Peyer's patch (tissue), 4 donors: ENCODE measurements around the gene MMP21. TPM values are rescaled to one million over a fixed set of nuclear protein-coding genes. Genes with fewer than 3 reads are reported as not detected.

Experiments used
- DNase-seq, 3 donors: peaks; one replicate each; pipeline ENCODE4 v3.0.0-alpha.2; 2017 to 2019
- H3K27ac ChIP-seq, 4 donors: fragments of 200-600 bp; sonication (generic); one replicate each; pipeline ENCODE4 v1.5.1; 2016 to 2019
- H3K27me3 ChIP-seq, 2 donors: fragments of 200-600 bp; sonication (generic); one replicate each; pipeline ENCODE4 v1.5.1; 2019
- H3K36me3 ChIP-seq, 3 donors: fragments of 200-600 bp; sonication (generic); one replicate each; pipeline ENCODE4 v1.5.1; 2016 to 2019
- H3K4me1 ChIP-seq, 4 donors: fragments of 200-600 bp; sonication (generic); one replicate each; pipeline ENCODE4 v1.5.1; 2016 to 2019
- H3K4me3 ChIP-seq, 4 donors: fragments of 200-600 bp; sonication (generic); 1 replicate in 3 of 4; 2 replicates in 1 of 4; pipeline ENCODE4 v1.5.1; 2016 to 2019; ENCODE audit warnings: mild to moderate bottlenecking in 1 of 4
- H3K9me3 ChIP-seq, 4 donors: fragments of 200-600 bp; sonication (generic); one replicate each; pipeline ENCODE4 v1.5.1; 2016 to 2019; ENCODE audit warnings: mild to moderate bottlenecking in 1 of 4
- POLR2A ChIP-seq, 2 donors: fragments of 450-650 bp; IDR thresholded peaks; one replicate each; pipeline ENCODE4 v1.5.1; 2017; ENCODE audit warnings: antibody characterized with exemption in 2 of 2, mild to moderate bottlenecking in 2 of 2, moderate library complexity in 2 of 2
- total RNA-seq, 4 donors: library from RNA; depleted of rRNA; stranded (reverse); fragments of >200 nt; gene quantifications; one replicate each; pipeline ENCODE4 v1.1.0, GENCODE V29; 2016
- TF ChIP-seq, protein P1 (sequence below), 6 experiments: fragments of 450-650 bp in 4 of 6; fragments of 200-600 bp in 2 of 6; sonication (generic) in 1 of 6; IDR thresholded peaks; one replicate each; pipeline ENCODE4 v1.5.1; 2017 to 2019; ENCODE audit warnings: antibody characterized with exemption in 6 of 6, mild to moderate bottlenecking in 3 of 6, moderate library complexity in 1 of 6

Gene MMP21
- total RNA-seq, 4 donors from 2014 or later: 1.2 to 2.5 TPM; not detected in 2

DNA sequence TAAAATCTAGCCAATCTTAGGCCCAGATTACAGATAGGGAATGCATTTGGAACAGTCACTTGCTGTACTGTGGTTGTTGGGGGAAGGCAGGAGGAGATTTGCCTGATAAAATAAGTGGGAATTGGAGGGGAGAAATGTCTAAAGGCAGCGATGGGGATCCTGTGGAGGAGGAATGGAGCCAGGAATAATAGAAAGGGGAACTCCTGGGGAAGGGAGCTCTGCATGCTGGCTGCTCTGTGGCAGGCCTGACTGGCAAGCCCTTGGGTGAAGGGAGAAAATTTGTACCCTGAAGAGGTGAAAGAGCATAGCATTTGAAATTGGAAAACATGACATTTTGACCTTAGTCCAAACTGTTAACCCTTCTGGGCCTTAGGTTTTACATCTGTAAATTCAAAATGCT lies 13.7 kb downstream of the MMP21 start:
- H3K27me3 ChIP-seq: no peaks in the 10 kb centered on the region
- H3K27ac ChIP-seq: no peak overlapping the region
- H3K36me3 ChIP-seq: peaks cover 0 to 78% (median 0%) of the 10 kb centered on the region in 3 donors
- TF ChIP-seq POLR2A (IDR thresholded peaks at IDR 0.05): no peak
- TF ChIP-seq, protein P1, sequence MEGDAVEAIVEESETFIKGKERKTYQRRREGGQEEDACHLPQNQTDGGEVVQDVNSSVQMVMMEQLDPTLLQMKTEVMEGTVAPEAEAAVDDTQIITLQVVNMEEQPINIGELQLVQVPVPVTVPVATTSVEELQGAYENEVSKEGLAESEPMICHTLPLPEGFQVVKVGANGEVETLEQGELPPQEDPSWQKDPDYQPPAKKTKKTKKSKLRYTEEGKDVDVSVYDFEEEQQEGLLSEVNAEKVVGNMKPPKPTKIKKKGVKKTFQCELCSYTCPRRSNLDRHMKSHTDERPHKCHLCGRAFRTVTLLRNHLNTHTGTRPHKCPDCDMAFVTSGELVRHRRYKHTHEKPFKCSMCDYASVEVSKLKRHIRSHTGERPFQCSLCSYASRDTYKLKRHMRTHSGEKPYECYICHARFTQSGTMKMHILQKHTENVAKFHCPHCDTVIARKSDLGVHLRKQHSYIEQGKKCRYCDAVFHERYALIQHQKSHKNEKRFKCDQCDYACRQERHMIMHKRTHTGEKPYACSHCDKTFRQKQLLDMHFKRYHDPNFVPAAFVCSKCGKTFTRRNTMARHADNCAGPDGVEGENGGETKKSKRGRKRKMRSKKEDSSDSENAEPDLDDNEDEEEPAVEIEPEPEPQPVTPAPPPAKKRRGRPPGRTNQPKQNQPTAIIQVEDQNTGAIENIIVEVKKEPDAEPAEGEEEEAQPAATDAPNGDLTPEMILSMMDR (IDR thresholded peaks at IDR 0.05): no peak
- H3K4me1 ChIP-seq: no peaks in the 10 kb centered on the region
- H3K4me3 ChIP-seq: no peak overlapping the region
- H3K9me3 ChIP-seq: no peaks in the 10 kb centered on the region
- DNase-seq: no peak

DNA sequence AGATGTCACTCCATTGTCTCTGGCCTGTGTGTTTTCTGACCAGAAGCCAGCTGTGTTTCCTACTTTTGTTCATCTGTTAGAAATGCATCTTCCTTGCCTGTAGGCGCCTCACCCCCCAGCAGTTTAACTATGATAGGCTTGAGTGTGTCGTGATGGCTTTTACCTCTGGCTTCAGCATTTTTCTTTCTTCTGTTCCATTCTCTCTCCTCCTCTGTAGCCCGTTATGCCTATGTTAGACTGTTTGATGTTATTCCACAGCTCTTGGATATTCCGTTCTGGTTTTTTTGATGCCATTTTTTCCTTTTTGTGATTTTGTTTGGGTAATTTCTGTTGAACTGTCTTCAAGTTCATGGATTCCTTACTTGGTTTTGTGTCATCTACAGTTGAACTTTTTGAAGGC lies 17.9 kb downstream of the MMP21 start:
- TF ChIP-seq, protein P1 (IDR thresholded peaks at IDR 0.05): no peak
- no peak for TF ChIP-seq POLR2A (IDR thresholded peaks at IDR 0.05)
- H3K36me3 ChIP-seq: peaks cover 0 to 85% (median 0%) of the 10 kb centered on the region in 3 donors
- no peaks in the 10 kb centered on the region for H3K4me1 ChIP-seq
- H3K9me3 ChIP-seq: no peaks in the 10 kb centered on the region
- H3K27me3 ChIP-seq: no peaks in the 10 kb centered on the region
- no peak overlapping the region for H3K27ac ChIP-seq
- no peak for DNase-seq
- no peak overlapping the region for H3K4me3 ChIP-seq

DNA sequence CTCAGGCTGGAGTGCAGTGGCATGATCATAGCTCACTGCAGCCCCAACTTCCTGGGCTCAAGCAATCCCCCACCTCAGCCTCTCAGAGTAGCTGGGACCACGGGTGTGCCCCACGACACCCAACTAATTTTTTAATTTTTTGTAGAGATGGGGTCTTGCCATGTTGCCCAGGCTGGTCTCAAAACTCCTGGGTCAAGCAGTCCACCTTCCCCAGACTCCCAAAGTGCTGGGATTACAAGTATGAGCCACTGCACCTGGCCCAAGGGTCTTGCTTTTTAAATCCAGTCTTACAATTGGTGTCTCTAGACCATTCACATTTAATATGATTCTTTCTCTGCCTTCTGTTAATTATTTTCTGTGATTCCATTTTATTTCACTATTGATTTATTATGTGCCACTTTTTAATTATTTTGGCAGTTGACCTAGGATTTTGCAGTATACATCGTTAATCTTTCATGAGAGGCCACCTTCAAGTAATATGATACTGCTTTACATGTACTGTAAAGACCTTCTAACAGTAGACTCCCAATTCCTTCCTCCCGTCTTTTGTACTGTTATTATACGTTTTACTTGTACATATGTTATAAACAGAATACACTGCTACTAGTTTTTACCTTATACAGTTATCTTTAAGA lies 18.7 kb downstream of the MMP21 start:
- DNase-seq: no peak
- no peak overlapping the region for H3K27ac ChIP-seq
- peaks cover 0 to 85% (median 0%) of the 10 kb centered on the region in 3 donors for H3K36me3 ChIP-seq
- no peak overlapping the region for H3K4me3 ChIP-seq
- H3K4me1 ChIP-seq: no peaks in the 10 kb centered on the region
- H3K9me3 ChIP-seq: no peaks in the 10 kb centered on the region
- no peaks in the 10 kb centered on the region for H3K27me3 ChIP-seq
- no peak for TF ChIP-seq POLR2A (IDR thresholded peaks at IDR 0.05)
- TF ChIP-seq, protein P1 (IDR thresholded peaks at IDR 0.05): no peak

DNA sequence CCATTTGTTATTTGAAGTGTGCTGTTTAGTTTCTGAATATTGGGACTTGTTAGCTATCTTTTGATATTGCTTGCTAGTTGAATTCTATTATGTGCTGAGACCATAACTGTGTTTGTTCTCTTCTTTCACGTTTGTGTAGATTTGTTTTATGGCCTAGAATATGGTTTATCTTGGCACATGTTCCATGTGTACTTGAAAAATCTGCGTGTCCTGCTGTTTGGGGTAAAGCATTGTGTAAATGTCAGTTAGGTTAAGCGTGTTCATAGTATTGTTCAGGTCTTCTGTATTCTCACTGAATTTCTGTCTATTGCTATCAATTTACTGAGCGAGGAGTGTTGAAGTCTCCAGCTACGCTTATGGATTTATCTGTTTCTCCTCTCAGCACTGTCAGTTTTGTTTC lies 19.4 kb downstream of the MMP21 start:
- Histone ChIP-seq H3K36me3 (peaks cover 0 to 91% (median 0%) of the 10 kb centered on the region in 3 donors), H3K4me3 (no peak overlapping the region)

DNA sequence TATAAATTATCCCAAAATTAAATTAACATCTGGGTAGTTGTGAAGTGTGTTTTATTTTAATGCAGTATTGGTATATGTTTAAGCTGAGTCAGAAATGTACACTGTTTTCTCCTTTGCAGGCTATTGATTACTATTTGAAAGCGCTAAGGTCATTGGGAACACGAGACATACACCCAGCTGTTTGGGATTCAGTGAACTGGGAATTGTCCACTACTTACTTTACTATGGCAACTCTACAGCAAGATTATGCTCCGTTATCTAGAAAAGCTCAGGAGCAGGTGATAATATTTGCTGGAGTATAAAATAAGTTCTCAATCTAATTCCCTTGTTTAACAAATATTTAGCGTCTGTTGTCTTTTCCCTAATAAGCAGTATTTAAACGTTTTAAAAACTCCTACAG lies 28.2 kb downstream of the MMP21 start:
- Histone ChIP-seq H3K9me3 (no peaks in the 10 kb centered on the region), H3K4me1 (no peaks in the 10 kb centered on the region)

More for the DNA sequence above, 19.4 kb downstream of the MMP21 start:
- Histone ChIP-seq H3K9me3 (no peaks in the 10 kb centered on the region), H3K27me3 (no peaks in the 10 kb centered on the region), H3K4me1 (no peaks in the 10 kb centered on the region), H3K27ac (no peak overlapping the region)
- no peak for DNase-seq
- TF ChIP-seq POLR2A (IDR thresholded peaks at IDR 0.05): no peak
- TF ChIP-seq, protein P1 (IDR thresholded peaks at IDR 0.05): no peak

More for the DNA sequence above, 28.2 kb downstream of the MMP21 start:
- H3K27me3 ChIP-seq: no peaks in the 10 kb centered on the region
- no peak for TF ChIP-seq POLR2A (IDR thresholded peaks at IDR 0.05)
- TF ChIP-seq, protein P1 (IDR thresholded peaks at IDR 0.05): no peak
- no peak overlapping the region for H3K4me3 ChIP-seq
- no peak for DNase-seq
- peaks cover 0 to 94% (median 0%) of the 10 kb centered on the region in 3 donors for H3K36me3 ChIP-seq
- H3K27ac ChIP-seq: no peak overlapping the region
